Measurements from ENCODE around the gene G0S2.

DNA sequence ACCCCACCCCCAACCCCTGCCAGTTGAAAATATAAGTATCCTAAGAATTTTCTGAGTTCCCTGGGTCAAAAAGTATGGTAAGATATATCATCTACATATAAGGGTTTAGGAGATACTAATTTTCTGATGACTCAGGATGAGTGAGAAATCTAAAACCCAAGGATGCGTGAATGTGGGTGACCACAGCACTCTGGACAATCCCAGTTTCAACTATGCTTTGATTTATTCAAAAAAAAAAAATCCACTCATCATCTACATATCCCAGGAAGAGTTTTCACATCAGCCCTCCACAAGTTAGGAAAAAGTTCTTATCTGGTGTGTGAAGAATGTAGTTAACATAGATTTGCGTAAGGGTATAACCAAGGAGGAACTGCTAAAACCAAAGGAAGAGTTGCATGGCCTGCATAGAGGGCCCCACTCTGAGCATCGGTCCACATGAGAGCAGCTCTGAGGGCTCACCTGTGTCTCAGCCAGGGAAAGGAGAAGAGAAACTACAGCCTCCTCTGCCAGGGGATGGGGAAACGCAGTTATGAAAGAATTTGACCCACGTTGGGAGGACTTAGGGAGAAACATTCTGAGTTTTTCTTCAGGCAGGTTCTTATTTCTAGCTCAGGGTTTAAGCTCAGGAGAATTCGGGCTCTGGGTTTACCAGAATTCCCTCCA, 41.7 kb upstream of the G0S2 start:
- TF ChIP-seq POLR2A (IDR thresholded peaks at IDR 0.05), result no peak
- TF ChIP-seq, protein P1, sequence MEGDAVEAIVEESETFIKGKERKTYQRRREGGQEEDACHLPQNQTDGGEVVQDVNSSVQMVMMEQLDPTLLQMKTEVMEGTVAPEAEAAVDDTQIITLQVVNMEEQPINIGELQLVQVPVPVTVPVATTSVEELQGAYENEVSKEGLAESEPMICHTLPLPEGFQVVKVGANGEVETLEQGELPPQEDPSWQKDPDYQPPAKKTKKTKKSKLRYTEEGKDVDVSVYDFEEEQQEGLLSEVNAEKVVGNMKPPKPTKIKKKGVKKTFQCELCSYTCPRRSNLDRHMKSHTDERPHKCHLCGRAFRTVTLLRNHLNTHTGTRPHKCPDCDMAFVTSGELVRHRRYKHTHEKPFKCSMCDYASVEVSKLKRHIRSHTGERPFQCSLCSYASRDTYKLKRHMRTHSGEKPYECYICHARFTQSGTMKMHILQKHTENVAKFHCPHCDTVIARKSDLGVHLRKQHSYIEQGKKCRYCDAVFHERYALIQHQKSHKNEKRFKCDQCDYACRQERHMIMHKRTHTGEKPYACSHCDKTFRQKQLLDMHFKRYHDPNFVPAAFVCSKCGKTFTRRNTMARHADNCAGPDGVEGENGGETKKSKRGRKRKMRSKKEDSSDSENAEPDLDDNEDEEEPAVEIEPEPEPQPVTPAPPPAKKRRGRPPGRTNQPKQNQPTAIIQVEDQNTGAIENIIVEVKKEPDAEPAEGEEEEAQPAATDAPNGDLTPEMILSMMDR (IDR thresholded peaks at IDR 0.05 in 8 of 11, conservative IDR thresholded peaks at IDR 0.05 in 3 of 11), result no peak
- TF ChIP-seq POLR2AphosphoS5 (IDR thresholded peaks at IDR 0.05), result no peak

Measured in spleen (tissue), 7 donors.